HCT116 (cell line): Measurements from ENCODE around the gene CCDC71.

Experiments used
- EZH2 ChIP-seq: fragments of 200-600 bp; sonication (generic); IDR thresholded peaks from 2 replicates; pipeline ENCODE4 v1.6.1; 2017; ENCODE audit warnings: antibody characterized with exemption, mixed run types
- EZH2phosphoT487 ChIP-seq: fragments of 200-600 bp; IDR thresholded peaks from 2 replicates; pipeline ENCODE4 v1.6.1; 2018; ENCODE audit warnings: antibody characterized with exemption, borderline replicate concordance
- POLR2AphosphoS5 ChIP-seq: IDR thresholded peaks from 2 replicates; pipeline ENCODE4 v1.6.1; 2011; ENCODE audit warnings: mild to moderate bottlenecking, low read depth, low read length, moderate library complexity
- RAD21 ChIP-seq: IDR thresholded peaks from 2 replicates; pipeline ENCODE4 v1.6.1; 2012; ENCODE audit warnings: low read depth, mild to moderate bottlenecking
- SP1 ChIP-seq: IDR thresholded peaks from 2 replicates; pipeline ENCODE4 v1.6.1; 2012; ENCODE audit warnings: low read depth
- TCF7L2 ChIP-seq: IDR thresholded peaks from 2 replicates; pipeline ENCODE4 v1.7.0; 2011; ENCODE audit warnings: borderline replicate concordance, inconsistent platforms; ENCODE audit not compliant: insufficient read depth, insufficient read length; ENCODE audit errors: extremely low read depth
- TF ChIP-seq, protein P1 (sequence below), 3 experiments: fragments of 200-600 bp in 1 of 3; sonication (generic) in 1 of 3; IDR thresholded peaks in 2 of 3; conservative IDR thresholded peaks in 1 of 3; 2 replicates each; pipeline ENCODE4 v1.5.1; 2012 to 2017; ENCODE audit warnings: low read depth in 2 of 3, low read length in 2 of 3, antibody characterized with exemption in 1 of 3, borderline replicate concordance in 1 of 3, control low read depth in 1 of 3, mild to moderate bottlenecking in 1 of 3, mixed read lengths in 1 of 3, mixed run types in 1 of 3, moderate library complexity in 1 of 3; ENCODE audit not compliant: insufficient read depth in 1 of 3
- TF ChIP-seq, protein P2 (sequence below): IDR thresholded peaks from 2 replicates; pipeline ENCODE4 v1.6.1; 2011; ENCODE audit warnings: mild to moderate bottlenecking, low read length, moderate library complexity; ENCODE audit not compliant: insufficient replicate concordance; ENCODE audit errors: extremely low read depth
- TF ChIP-seq, protein P3 (sequence below): IDR thresholded peaks from 2 replicates; pipeline ENCODE4 v1.6.1; 2012

DNA sequence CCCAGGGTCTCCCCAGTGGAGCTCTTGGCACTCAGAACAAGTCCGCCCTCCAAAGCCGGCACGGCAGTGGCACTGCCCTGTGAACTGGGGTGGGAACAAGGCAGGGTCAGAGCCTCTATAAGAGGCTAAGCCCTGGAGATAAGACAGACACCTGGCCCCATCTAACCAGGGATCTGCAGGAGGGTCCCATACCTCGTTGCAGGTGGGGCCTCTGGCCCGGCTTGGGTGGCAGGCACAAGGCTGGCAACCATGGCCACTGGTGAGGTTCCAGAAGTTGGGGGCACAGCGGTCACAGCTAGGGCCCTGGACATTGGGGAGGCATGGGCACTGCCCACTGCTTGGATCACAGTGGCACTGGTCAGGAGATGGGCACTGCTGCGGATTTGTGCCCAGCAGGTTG lies 41.9 kb downstream of the CCDC71 start:
- TF ChIP-seq, protein P1, sequence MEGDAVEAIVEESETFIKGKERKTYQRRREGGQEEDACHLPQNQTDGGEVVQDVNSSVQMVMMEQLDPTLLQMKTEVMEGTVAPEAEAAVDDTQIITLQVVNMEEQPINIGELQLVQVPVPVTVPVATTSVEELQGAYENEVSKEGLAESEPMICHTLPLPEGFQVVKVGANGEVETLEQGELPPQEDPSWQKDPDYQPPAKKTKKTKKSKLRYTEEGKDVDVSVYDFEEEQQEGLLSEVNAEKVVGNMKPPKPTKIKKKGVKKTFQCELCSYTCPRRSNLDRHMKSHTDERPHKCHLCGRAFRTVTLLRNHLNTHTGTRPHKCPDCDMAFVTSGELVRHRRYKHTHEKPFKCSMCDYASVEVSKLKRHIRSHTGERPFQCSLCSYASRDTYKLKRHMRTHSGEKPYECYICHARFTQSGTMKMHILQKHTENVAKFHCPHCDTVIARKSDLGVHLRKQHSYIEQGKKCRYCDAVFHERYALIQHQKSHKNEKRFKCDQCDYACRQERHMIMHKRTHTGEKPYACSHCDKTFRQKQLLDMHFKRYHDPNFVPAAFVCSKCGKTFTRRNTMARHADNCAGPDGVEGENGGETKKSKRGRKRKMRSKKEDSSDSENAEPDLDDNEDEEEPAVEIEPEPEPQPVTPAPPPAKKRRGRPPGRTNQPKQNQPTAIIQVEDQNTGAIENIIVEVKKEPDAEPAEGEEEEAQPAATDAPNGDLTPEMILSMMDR (IDR thresholded peaks at IDR 0.05 in 2 of 3, conservative IDR thresholded peaks at IDR 0.05 in 1 of 3; ENCODE audit: borderline replicate concordance in 1 of 3, insufficient read depth in 1 of 3, low read depth in 2 of 3, low read length in 2 of 3): no peak
- TF ChIP-seq RAD21 (no peak), POLR2AphosphoS5 (no peak), SP1 (no peak), EZH2phosphoT487 (no peak), EZH2 (no peak), TCF7L2 (no peak)
- TF ChIP-seq, protein P2, sequence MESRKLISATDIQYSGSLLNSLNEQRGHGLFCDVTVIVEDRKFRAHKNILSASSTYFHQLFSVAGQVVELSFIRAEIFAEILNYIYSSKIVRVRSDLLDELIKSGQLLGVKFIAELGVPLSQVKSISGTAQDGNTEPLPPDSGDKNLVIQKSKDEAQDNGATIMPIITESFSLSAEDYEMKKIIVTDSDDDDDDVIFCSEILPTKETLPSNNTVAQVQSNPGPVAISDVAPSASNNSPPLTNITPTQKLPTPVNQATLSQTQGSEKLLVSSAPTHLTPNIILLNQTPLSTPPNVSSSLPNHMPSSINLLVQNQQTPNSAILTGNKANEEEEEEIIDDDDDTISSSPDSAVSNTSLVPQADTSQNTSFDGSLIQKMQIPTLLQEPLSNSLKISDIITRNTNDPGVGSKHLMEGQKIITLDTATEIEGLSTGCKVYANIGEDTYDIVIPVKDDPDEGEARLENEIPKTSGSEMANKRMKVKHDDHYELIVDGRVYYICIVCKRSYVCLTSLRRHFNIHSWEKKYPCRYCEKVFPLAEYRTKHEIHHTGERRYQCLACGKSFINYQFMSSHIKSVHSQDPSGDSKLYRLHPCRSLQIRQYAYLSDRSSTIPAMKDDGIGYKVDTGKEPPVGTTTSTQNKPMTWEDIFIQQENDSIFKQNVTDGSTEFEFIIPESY: no peak
- TF ChIP-seq, protein P3, sequence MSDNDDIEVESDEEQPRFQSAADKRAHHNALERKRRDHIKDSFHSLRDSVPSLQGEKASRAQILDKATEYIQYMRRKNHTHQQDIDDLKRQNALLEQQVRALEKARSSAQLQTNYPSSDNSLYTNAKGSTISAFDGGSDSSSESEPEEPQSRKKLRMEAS: no peak
